HepG2 (cell line): ENCODE results near the gene PKP3. TPM values are rescaled to one million over a fixed set of nuclear protein-coding genes. Genes with fewer than 3 reads are reported as not detected.

Source experiments
- GABPB1 ChIP-seq: IDR thresholded peaks from 2 replicates; pipeline ENCODE4 v1.6.1; 2016; ENCODE audit warnings: mild to moderate bottlenecking, missing genetic modification reagents, moderate library complexity, missing compliant biosample characterization
- IRX3 ChIP-seq: sonication (generic); formaldehyde crosslinking; IDR thresholded peaks from 2 replicates; pipeline ENCODE4 v1.8.1; 2023; ENCODE audit warnings: mild to moderate bottlenecking, low read depth, missing genetic modification reagents, borderline replicate concordance
- KAT8 ChIP-seq: IDR thresholded peaks from 2 replicates; pipeline ENCODE4 v1.6.1; 2016; ENCODE audit warnings: missing genetic modification reagents, missing compliant biosample characterization
- KDM5A ChIP-seq: fragments of 200-600 bp; sonication (generic); IDR thresholded peaks from 2 replicates; pipeline ENCODE4 v1.7.0; 2018; ENCODE audit warnings: antibody characterized with exemption, mild to moderate bottlenecking, low read length, borderline replicate concordance
- MTA1 ChIP-seq: sonication (generic); formaldehyde crosslinking; IDR thresholded peaks from 2 replicates; pipeline ENCODE4 v1.4.0; 2020; ENCODE audit warnings: missing genetic modification reagents, mild to moderate bottlenecking, borderline replicate concordance
- NR2F2 ChIP-seq: IDR thresholded peaks from 2 replicates; pipeline ENCODE4 v1.6.1; 2012; ENCODE audit warnings: low read depth, inconsistent platforms, borderline replicate concordance
- PLRG1 ChIP-seq: fragments of 450-650 bp; conservative IDR thresholded peaks from 2 replicates; pipeline ENCODE4 v1.6.1; 2016
- RXRB ChIP-seq: IDR thresholded peaks from 2 replicates; pipeline ENCODE4 v1.6.1; 2016; ENCODE audit warnings: borderline replicate concordance, missing genetic modification reagents, missing compliant biosample characterization
- SETDB1 ChIP-seq: sonication (generic); formaldehyde crosslinking; IDR thresholded peaks from 2 replicates; pipeline ENCODE4 v1.5.1; 2020; ENCODE audit warnings: missing genetic modification reagents, mild to moderate bottlenecking, borderline replicate concordance
- SMYD3 ChIP-seq: sonication (generic); formaldehyde crosslinking; IDR thresholded peaks from 2 replicates; pipeline ENCODE4 v1.8.1; 2023; ENCODE audit warnings: mild to moderate bottlenecking, missing genetic modification reagents
- ZEB1 ChIP-seq: IDR thresholded peaks from 2 replicates; pipeline ENCODE4 v1.6.1; 2012; ENCODE audit warnings: mild to moderate bottlenecking, low read depth, inconsistent platforms; ENCODE audit not compliant: insufficient replicate concordance
- ZFP36L1 ChIP-seq: sonication (generic); formaldehyde crosslinking; IDR thresholded peaks from 2 replicates; pipeline ENCODE4 v1.8.0; 2022; ENCODE audit warnings: mild to moderate bottlenecking, missing genetic modification reagents, moderate library complexity
- ZNF251 ChIP-seq: sonication (generic); formaldehyde crosslinking; IDR thresholded peaks from 2 replicates; pipeline ENCODE4 v1.9.0; 2021; ENCODE audit warnings: mild to moderate bottlenecking, missing genetic modification reagents
- ZNF44 ChIP-seq: sonication (generic); formaldehyde crosslinking; IDR thresholded peaks from 2 replicates; pipeline ENCODE4 v1.5.1; 2020; ENCODE audit warnings: mild to moderate bottlenecking, missing genetic modification reagents
- ZNF441 ChIP-seq: sonication (generic); formaldehyde crosslinking; IDR thresholded peaks from 2 replicates; pipeline ENCODE4 v1.7.0; 2021; ENCODE audit warnings: missing genetic modification reagents, borderline replicate concordance
- ZNF780A ChIP-seq: sonication (generic); formaldehyde crosslinking; IDR thresholded peaks from 2 replicates; pipeline ENCODE4 v1.8.0; 2022; ENCODE audit warnings: mild to moderate bottlenecking, missing genetic modification reagents, moderate library complexity
- ZNF781 ChIP-seq: sonication (generic); formaldehyde crosslinking; IDR thresholded peaks from 2 replicates; pipeline ENCODE4 v1.5.1; 2020; ENCODE audit warnings: borderline replicate concordance, mild to moderate bottlenecking, missing genetic modification reagents; ENCODE audit errors: not compliant biosample characterization
- polyA plus RNA-seq, 8 experiments: library from polyadenylated mRNA; depleted of rRNA in 3 of 8; stranded (reverse) in 7 of 8; unstranded in 1 of 8; fragments of >200 nt; fragmentation: Illumina TruSeq in 4 of 8; extraction: Trizol in 4 of 8; gene quantifications; 2 replicates each; pipeline versions ENCODE4 v1.2.1 to v1.2.3, GENCODE V29; 2011 to 2016; ENCODE audit warnings: low read depth in 4 of 8, missing spikeins in 1 of 8, mixed read lengths in 1 of 8; ENCODE audit not compliant: insufficient read depth in 1 of 8
- total RNA-seq, 5 experiments: library from RNA; depleted of rRNA; stranded (reverse); fragments of >200 nt; fragmentation: Illumina TruSeq; extraction: Trizol; gene quantifications; 2 replicates each; pipeline ENCODE4 v1.2.3, GENCODE V29; 2016; ENCODE audit warnings: low read depth in 1 of 5
- TF ChIP-seq, protein P1 (sequence below): sonication (generic); formaldehyde crosslinking; IDR thresholded peaks from 2 replicates; pipeline ENCODE4 v1.4.0; 2020; ENCODE audit warnings: mild to moderate bottlenecking, missing genetic modification reagents
- TF ChIP-seq, protein P2 (sequence below): sonication (generic); formaldehyde crosslinking; IDR thresholded peaks from 2 replicates; pipeline ENCODE4 v1.8.0; 2022; ENCODE audit warnings: missing genetic modification reagents, mild to moderate bottlenecking, moderate library complexity, borderline replicate concordance
- TF ChIP-seq, protein P3 (sequence below): sonication (generic); formaldehyde crosslinking; IDR thresholded peaks from 2 replicates; pipeline ENCODE4 v1.5.0; 2020; ENCODE audit warnings: mild to moderate bottlenecking, missing genetic modification reagents, borderline replicate concordance
- TF ChIP-seq, protein P4 (sequence below): sonication (generic); formaldehyde crosslinking; IDR thresholded peaks from 2 replicates; pipeline ENCODE4 v1.9.0; 2021; ENCODE audit warnings: missing genetic modification reagents, borderline replicate concordance

The PKP3 gene
- total and polyA plus RNA-seq, 2 of the 13 experiments (the other 11 are each of a cell fraction or from before 2014, with no cell fraction given) = 18.0 to 28.7 TPM

DNA sequence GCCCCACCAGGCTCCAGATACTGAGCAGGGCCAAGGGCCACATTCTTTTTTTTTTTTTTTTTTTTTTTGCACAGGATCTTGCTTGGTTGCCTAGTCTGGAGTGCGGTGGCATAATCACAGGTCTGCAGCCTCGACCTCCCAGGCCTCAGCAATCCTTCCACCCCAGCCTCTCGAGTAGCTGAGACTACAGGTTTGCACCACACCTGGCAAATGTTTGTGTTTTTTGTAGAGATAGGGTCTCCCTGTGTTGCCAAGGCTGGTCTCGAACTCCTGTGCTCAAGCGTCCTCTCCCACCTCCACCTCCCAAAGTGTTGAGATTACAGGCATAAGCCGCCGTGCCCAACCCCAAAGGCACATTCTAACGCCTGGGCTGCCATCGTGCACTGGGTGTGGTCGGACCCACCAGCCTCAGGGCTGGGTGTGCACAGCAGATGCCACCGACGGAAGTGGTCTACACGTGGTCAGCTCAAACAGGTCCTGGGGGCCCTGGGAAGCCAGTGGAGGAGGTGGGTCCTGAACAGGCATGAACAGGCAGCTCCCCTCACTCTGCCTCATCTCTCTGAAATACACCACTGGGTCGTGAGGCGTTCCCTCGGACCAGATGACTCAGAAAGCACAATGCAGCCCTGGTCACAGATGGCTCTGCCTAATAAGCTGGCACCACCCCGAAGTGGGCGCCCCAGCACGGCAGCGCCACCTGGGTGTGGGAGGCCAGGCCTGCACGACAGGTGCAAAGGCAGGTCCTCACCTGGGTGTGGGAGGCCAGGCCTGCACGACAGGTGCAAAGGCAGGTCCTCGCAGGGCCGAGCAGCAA, 29.9 kb upstream of the PKP3 start (continued):
- TF ChIP-seq ZNF781 (CRISPR knock-in tag) = no peak
- peak; percentile 46; the same call in 1 of the 2 replicates for TF ChIP-seq KAT8 (CRISPR knock-in tag)
- TF ChIP-seq ZFP36L1 (CRISPR knock-in tag) = no peak
- TF ChIP-seq ZNF251 (CRISPR knock-in tag) = no peak
- TF ChIP-seq, protein P1, sequence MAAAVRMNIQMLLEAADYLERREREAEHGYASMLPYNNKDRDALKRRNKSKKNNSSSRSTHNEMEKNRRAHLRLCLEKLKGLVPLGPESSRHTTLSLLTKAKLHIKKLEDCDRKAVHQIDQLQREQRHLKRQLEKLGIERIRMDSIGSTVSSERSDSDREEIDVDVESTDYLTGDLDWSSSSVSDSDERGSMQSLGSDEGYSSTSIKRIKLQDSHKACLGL (CRISPR knock-in tag) = no peak
- peak; percentile 72; the same call in 1 of the 2 replicates for TF ChIP-seq MTA1 (CRISPR knock-in tag)
- TF ChIP-seq NR2F2 = no peak
- TF ChIP-seq IRX3 (CRISPR knock-in tag) = no peak
- no peak for TF ChIP-seq ZNF780A (CRISPR knock-in tag)
- peak; percentile 86 for TF ChIP-seq ZEB1
- no peak for TF ChIP-seq SMYD3 (CRISPR knock-in tag)
- no peak for TF ChIP-seq ZNF44 (CRISPR knock-in tag)
- TF ChIP-seq PLRG1 = no peak
- TF ChIP-seq, protein P2, sequence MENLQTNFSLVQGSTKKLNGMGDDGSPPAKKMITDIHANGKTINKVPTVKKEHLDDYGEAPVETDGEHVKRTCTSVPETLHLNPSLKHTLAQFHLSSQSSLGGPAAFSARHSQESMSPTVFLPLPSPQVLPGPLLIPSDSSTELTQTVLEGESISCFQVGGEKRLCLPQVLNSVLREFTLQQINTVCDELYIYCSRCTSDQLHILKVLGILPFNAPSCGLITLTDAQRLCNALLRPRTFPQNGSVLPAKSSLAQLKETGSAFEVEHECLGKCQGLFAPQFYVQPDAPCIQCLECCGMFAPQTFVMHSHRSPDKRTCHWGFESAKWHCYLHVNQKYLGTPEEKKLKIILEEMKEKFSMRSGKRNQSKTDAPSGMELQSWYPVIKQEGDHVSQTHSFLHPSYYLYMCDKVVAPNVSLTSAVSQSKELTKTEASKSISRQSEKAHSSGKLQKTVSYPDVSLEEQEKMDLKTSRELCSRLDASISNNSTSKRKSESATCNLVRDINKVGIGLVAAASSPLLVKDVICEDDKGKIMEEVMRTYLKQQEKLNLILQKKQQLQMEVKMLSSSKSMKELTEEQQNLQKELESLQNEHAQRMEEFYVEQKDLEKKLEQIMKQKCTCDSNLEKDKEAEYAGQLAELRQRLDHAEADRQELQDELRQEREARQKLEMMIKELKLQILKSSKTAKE (CRISPR knock-in tag) = no peak
- TF ChIP-seq SETDB1 = no peak
- peak; percentile 65; the same call in 1 of the 2 replicates for TF ChIP-seq GABPB1 (CRISPR knock-in tag)
- TF ChIP-seq, protein P3, sequence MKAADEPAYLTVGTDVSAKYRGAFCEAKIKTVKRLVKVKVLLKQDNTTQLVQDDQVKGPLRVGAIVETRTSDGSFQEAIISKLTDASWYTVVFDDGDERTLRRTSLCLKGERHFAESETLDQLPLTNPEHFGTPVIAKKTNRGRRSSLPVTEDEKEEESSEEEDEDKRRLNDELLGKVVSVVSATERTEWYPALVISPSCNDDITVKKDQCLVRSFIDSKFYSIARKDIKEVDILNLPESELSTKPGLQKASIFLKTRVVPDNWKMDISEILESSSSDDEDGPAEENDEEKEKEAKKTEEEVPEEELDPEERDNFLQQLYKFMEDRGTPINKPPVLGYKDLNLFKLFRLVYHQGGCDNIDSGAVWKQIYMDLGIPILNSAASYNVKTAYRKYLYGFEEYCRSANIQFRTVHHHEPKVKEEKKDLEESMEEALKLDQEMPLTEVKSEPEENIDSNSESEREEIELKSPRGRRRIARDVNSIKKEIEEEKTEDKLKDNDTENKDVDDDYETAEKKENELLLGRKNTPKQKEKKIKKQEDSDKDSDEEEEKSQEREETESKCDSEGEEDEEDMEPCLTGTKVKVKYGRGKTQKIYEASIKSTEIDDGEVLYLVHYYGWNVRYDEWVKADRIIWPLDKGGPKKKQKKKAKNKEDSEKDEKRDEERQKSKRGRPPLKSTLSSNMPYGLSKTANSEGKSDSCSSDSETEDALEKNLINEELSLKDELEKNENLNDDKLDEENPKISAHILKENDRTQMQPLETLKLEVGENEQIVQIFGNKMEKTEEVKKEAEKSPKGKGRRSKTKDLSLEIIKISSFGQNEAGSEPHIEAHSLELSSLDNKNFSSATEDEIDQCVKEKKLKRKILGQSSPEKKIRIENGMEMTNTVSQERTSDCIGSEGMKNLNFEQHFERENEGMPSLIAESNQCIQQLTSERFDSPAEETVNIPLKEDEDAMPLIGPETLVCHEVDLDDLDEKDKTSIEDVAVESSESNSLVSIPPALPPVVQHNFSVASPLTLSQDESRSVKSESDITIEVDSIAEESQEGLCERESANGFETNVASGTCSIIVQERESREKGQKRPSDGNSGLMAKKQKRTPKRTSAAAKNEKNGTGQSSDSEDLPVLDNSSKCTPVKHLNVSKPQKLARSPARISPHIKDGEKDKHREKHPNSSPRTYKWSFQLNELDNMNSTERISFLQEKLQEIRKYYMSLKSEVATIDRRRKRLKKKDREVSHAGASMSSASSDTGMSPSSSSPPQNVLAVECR = no peak; the same call in 1 of the 2 replicates
- TF ChIP-seq KDM5A = no peak
- TF ChIP-seq RXRB (CRISPR knock-in tag) = no peak
- TF ChIP-seq ZNF441 (CRISPR knock-in tag) = no peak
- TF ChIP-seq, protein P4, sequence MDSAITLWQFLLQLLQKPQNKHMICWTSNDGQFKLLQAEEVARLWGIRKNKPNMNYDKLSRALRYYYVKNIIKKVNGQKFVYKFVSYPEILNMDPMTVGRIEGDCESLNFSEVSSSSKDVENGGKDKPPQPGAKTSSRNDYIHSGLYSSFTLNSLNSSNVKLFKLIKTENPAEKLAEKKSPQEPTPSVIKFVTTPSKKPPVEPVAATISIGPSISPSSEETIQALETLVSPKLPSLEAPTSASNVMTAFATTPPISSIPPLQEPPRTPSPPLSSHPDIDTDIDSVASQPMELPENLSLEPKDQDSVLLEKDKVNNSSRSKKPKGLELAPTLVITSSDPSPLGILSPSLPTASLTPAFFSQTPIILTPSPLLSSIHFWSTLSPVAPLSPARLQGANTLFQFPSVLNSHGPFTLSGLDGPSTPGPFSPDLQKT (CRISPR knock-in tag) = no peak
